Gastroesophageal sphincter (tissue), 4 donors: ENCODE measurements around the gene RAB9B. TPM values are rescaled to one million over a fixed set of nuclear protein-coding genes. Genes with fewer than 3 reads are reported as not detected.

Experiments
- ATAC-seq: fragments of 150-250 bp; one replicate; pipeline ENCODE4 v1.9.1; 2016; ENCODE audit warnings: mild to moderate bottlenecking, moderate library complexity
- H3K27ac ChIP-seq, 4 donors: fragments of 200-600 bp; sonication (generic) in 3 of 4; 1 replicate in 3 of 4; 2 replicates in 1 of 4; pipeline ENCODE4 v1.5.1; 2016 to 2019
- H3K27me3 ChIP-seq: fragments of 200-600 bp; sonication (generic); one replicate; pipeline ENCODE4 v1.5.1; 2019
- H3K36me3 ChIP-seq, 2 donors: fragments of 200-600 bp; sonication (generic); one replicate each; pipeline ENCODE4 v1.5.1; 2019; ENCODE audit warnings: control low read depth in 1 of 2
- H3K4me1 ChIP-seq, 3 donors: fragments of 200-600 bp; sonication (generic); 1 replicate in 2 of 3; 2 replicates in 1 of 3; pipeline ENCODE4 v1.5.1; 2016 to 2019; ENCODE audit warnings: control low read depth in 2 of 3
- H3K4me3 ChIP-seq, 2 donors: fragments of 200-600 bp; sonication (generic); one replicate each; pipeline ENCODE4 v1.5.1; 2019; ENCODE audit warnings: mild to moderate bottlenecking in 1 of 2, moderate library complexity in 1 of 2
- H3K9me3 ChIP-seq, 3 donors: fragments of 200-600 bp; sonication (generic); one replicate each; pipeline ENCODE4 v1.5.1; 2017 to 2019; ENCODE audit warnings: control low read depth in 2 of 3
- EP300 ChIP-seq: sonication (generic); formaldehyde crosslinking; IDR thresholded peaks from one replicate; pipeline ENCODE4 v1.6.1; 2017; ENCODE audit warnings: antibody characterized with exemption, mild to moderate bottlenecking
- POLR2A ChIP-seq, 2 donors: fragments of 450-650 bp; IDR thresholded peaks; one replicate each; pipeline ENCODE4 v1.6.1; 2017; ENCODE audit warnings: antibody characterized with exemption in 2 of 2, mild to moderate bottlenecking in 2 of 2, moderate library complexity in 1 of 2
- POLR2AphosphoS5 ChIP-seq: sonication (generic); formaldehyde crosslinking; IDR thresholded peaks from one replicate; pipeline ENCODE4 v1.6.1; 2017; ENCODE audit warnings: antibody characterized with exemption
- WGBS, 2 donors: methylation state at CpG; one replicate each; pipeline ENCODE4 v1.1.5; 2018; ENCODE audit warnings: low coverage in 1 of 2; 5-methylcytosine and 5-hydroxymethylcytosine counted together
- total RNA-seq, 4 donors: library from RNA; depleted of rRNA; stranded (reverse); fragments of >200 nt; gene quantifications; one replicate each; pipeline ENCODE4 v1.1.0, GENCODE V29; 2016
- TF ChIP-seq, protein P1 (sequence below), 4 experiments: fragments of 200-600 bp in 2 of 4; fragments of 450-650 bp in 2 of 4; sonication (generic) in 1 of 4; IDR thresholded peaks; one replicate each; pipeline ENCODE4 v1.5.1; 2017 to 2019; ENCODE audit warnings: antibody characterized with exemption in 4 of 4, mild to moderate bottlenecking in 2 of 4, moderate library complexity in 2 of 4

The RAB9B gene
- total RNA-seq, 4 donors from 2014 or later: 9.4 to 25.4 (median 13.0) TPM

DNA sequence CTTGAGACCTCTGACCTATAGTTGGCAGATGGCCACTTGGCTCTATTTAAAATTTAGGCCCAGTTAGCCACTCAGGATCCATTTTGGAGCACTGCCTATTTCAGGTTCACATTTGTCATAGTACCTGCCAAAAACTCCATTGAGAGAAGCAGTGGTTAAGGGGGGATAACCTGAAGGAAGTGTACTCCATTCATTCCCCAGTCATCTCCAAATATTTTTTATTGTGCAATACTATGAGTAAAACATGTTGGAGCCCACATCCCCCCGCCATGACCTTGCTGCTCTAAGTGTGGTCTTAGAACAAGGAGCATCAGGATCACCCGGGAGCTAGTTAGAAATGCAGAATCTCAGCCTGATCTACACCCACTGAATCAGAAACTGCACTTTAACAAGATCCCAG is 34.4 kb downstream of the RAB9B start:
- TF ChIP-seq EP300: no peak
- TF ChIP-seq POLR2A (IDR thresholded peaks at IDR 0.05): no peak
- no peak for TF ChIP-seq POLR2AphosphoS5
- TF ChIP-seq, protein P1, sequence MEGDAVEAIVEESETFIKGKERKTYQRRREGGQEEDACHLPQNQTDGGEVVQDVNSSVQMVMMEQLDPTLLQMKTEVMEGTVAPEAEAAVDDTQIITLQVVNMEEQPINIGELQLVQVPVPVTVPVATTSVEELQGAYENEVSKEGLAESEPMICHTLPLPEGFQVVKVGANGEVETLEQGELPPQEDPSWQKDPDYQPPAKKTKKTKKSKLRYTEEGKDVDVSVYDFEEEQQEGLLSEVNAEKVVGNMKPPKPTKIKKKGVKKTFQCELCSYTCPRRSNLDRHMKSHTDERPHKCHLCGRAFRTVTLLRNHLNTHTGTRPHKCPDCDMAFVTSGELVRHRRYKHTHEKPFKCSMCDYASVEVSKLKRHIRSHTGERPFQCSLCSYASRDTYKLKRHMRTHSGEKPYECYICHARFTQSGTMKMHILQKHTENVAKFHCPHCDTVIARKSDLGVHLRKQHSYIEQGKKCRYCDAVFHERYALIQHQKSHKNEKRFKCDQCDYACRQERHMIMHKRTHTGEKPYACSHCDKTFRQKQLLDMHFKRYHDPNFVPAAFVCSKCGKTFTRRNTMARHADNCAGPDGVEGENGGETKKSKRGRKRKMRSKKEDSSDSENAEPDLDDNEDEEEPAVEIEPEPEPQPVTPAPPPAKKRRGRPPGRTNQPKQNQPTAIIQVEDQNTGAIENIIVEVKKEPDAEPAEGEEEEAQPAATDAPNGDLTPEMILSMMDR (IDR thresholded peaks at IDR 0.05): no peak
- Histone ChIP-seq H3K4me1 (no peaks in the 10 kb centered on the region), H3K9me3 (no peaks in the 10 kb centered on the region), H3K4me3 (no peak overlapping the region), H3K27ac (no peak overlapping the region), H3K36me3 (no peaks in the 10 kb centered on the region), H3K27me3 (no peaks in the 10 kb centered on the region)
- no peak for ATAC-seq
- WGBS, 2 donors: 81 to 83% methylated on average over 1 to 2 of the region's 2 CpGs

DNA sequence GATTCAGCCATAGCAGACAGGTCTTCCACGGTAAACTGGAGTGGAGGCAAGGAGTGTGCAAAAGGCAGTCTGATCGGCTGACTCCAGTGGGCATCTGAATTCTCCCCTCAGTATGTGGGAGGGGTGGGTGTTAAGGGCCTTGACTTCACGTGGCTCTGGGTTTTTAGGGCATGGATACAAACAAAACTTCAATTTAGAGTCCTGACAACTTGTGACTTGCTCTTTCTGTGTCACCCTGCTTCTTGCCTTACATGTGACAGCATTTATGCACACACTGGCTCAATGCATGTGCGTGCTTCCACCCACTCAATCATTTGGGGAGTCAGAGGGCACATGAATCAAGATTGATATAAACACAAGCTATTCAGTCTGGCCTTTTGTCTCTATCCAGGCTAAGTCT is 37.9 kb downstream of the RAB9B start:
- Histone ChIP-seq H3K36me3 (no peaks in the 10 kb centered on the region), H3K9me3 (no peaks in the 10 kb centered on the region), H3K27me3 (no peaks in the 10 kb centered on the region), H3K4me3 (no peak overlapping the region), H3K4me1 (no peaks in the 10 kb centered on the region), H3K27ac (no peak overlapping the region)
- TF ChIP-seq POLR2AphosphoS5 (no peak), POLR2A (IDR thresholded peaks at IDR 0.05) (no peak), EP300 (no peak)
- TF ChIP-seq, protein P1 (IDR thresholded peaks at IDR 0.05): no peak
- no peak for ATAC-seq
- WGBS, 2 donors: 67 to 100% methylated on average over 1 to 2 of the region's 4 CpGs

DNA sequence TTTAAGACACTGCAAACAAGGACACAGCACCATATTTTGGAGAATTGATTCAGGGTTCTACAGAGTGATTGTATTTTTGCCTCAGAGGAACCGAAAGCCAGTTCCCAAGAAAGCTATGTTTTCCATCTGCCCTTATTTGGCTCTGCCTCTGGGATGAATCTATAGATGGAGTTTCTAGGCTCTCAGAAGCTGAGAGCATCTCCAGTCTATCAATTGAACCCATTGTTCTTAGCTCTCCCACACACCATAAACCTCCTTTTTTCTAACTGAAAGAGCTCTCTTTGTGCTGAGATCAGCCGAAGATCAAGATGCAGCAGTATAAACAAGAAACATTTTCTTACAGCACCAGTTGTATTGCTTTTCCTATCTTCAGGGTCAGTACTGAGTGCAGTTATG is 38.5 kb downstream of the RAB9B start:
- TF ChIP-seq POLR2A (IDR thresholded peaks at IDR 0.05) (no peak), EP300 (no peak), POLR2AphosphoS5 (no peak)
- TF ChIP-seq, protein P1 (IDR thresholded peaks at IDR 0.05): no peak
- Histone ChIP-seq H3K27me3 (no peaks in the 10 kb centered on the region), H3K4me1 (no peaks in the 10 kb centered on the region), H3K4me3 (no peak overlapping the region), H3K27ac (no peak overlapping the region), H3K36me3 (no peaks in the 10 kb centered on the region), H3K9me3 (no peaks in the 10 kb centered on the region)
- no peak for ATAC-seq
- WGBS, 2 donors: 70 to 81% methylated on average over 2 of the region's 2 CpGs

DNA sequence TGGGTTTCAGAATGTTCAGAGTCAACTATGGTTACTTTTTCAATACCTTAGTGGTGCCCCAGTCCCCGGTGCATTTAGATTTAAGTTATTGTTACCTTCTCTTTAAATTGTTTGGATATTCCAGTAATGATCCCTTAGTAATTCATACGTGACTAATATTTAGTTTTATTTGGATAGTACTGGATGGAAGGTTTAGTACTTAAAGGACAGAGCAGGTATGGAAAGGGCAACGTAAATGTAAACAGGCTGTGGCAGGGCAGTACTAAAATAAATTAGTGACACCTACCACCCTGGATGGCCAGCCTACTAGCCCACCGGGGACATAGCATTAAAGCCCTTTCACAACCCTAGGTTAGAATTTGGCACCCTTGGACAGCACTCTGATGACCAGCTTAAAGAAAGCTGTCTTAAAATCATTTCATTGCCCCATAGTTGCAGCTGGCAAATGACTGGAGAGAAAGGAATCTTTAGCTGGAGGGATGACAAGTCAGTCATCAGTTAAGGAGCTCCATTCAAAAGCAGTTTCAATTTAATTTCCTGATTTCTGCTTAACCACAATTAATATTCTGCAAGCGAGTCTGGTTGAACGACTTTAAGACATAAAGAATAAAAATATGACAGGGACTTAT is 39.0 kb downstream of the RAB9B start:
- TF ChIP-seq EP300 (no peak), POLR2AphosphoS5 (peak; percentile 35)
- 63 to 77% methylated on average over 3 to 6 of the region's 6 CpGs for WGBS, 2 donors
- H3K9me3 ChIP-seq: no peaks in the 10 kb centered on the region
- no peak for ATAC-seq
- no peaks in the 10 kb centered on the region for H3K4me1 ChIP-seq
- no peak overlapping the region for H3K27ac ChIP-seq
- no peak overlapping the region for H3K4me3 ChIP-seq
- H3K27me3 ChIP-seq: no peaks in the 10 kb centered on the region
- no peaks in the 10 kb centered on the region for H3K36me3 ChIP-seq

GRCh38 chrX:103791826-103792485 is 40.1 kb downstream of the RAB9B start:
- no peaks in the 10 kb centered on the region for H3K4me1 ChIP-seq
- ATAC-seq: no peak
- WGBS, 2 donors: 73 to 87% methylated on average over 1 to 2 of the region's 2 CpGs
- H3K27ac ChIP-seq: no peak overlapping the region
- no peaks in the 10 kb centered on the region for H3K9me3 ChIP-seq
- H3K36me3 ChIP-seq: no peaks in the 10 kb centered on the region
- no peak for TF ChIP-seq EP300
- H3K27me3 ChIP-seq: no peaks in the 10 kb centered on the region
- no peak overlapping the region for H3K4me3 ChIP-seq

DNA sequence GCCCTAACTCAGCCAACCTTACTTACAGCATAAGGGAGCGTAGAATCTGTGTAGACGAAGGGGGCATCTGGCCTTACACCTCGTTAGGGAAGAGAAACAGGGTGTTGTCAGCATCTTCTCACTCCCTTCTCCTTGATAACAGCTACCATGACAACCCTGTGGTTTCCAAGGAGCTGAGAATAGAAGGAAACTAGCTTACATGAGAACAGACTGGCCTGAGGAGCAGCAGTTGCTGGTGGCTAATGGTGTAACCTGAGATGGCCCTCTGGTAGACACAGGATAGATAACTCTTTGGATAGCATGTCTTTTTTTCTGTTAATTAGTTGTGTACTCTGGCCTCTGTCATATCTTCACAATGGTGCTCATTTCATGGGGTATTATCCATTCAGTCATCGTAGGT is 40.8 kb downstream of the RAB9B start:
- no peak overlapping the region for H3K27ac ChIP-seq
- no peaks in the 10 kb centered on the region for H3K27me3 ChIP-seq
- H3K4me1 ChIP-seq: no peaks in the 10 kb centered on the region
- no peak for TF ChIP-seq POLR2AphosphoS5
- no peak for TF ChIP-seq POLR2A (IDR thresholded peaks at IDR 0.05)
- TF ChIP-seq, protein P1 (IDR thresholded peaks at IDR 0.05): no peak
- no peak for TF ChIP-seq EP300
- WGBS, 2 donors: 48 to 75% methylated on average over 1 to 2 of the region's 4 CpGs
- ATAC-seq: no peak
- H3K4me3 ChIP-seq: no peak overlapping the region
- no peaks in the 10 kb centered on the region for H3K36me3 ChIP-seq
- no peaks in the 10 kb centered on the region for H3K9me3 ChIP-seq
